ENCODE data around the gene SPPL2C. TPM values are rescaled to one million over a fixed set of nuclear protein-coding genes. Genes with fewer than 3 reads are reported as not detected.

Gene SPPL2C
- total and polyA plus RNA-seq, 2 of the 13 experiments (the other 11 are each of a cell fraction or from before 2014, with no cell fraction given): not detected

DNA sequence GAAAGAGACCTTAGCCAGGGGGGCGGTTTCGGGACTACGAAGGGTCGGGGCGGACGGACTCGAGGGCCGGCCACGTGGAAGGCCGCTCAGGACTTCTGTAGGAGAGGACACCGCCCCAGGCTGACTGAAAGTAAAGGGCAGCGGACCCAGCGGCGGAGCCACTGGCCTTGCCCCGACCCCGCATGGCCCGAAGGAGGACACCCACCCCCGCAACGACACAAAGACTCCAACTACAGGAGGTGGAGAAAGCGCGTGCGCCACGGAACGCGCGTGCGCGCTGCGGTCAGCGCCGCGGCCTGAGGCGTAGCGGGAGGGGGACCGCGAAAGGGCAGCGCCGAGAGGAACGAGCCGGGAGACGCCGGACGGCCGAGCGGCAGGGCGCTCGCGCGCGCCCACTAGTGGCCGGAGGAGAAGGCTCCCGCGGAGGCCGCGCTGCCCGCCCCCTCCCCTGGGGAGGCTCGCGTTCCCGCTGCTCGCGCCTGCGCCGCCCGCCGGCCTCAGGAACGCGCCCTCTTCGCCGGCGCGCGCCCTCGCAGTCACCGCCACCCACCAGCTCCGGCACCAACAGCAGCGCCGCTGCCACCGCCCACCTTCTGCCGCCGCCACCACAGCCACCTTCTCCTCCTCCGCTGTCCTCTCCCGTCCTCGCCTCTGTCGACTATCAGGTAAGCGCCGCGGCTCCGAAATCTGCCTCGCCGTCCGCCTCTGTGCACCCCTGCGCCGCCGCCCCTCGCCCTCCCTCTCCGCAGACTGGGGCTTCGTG lies 49.5 kb downstream of the SPPL2C start, which contains the start of gene MAPT (continued):
- no peak for TF ChIP-seq KLF13 (CRISPR knock-in tag; IDR thresholded peaks at IDR 0.05)
- TF ChIP-seq, protein P1, sequence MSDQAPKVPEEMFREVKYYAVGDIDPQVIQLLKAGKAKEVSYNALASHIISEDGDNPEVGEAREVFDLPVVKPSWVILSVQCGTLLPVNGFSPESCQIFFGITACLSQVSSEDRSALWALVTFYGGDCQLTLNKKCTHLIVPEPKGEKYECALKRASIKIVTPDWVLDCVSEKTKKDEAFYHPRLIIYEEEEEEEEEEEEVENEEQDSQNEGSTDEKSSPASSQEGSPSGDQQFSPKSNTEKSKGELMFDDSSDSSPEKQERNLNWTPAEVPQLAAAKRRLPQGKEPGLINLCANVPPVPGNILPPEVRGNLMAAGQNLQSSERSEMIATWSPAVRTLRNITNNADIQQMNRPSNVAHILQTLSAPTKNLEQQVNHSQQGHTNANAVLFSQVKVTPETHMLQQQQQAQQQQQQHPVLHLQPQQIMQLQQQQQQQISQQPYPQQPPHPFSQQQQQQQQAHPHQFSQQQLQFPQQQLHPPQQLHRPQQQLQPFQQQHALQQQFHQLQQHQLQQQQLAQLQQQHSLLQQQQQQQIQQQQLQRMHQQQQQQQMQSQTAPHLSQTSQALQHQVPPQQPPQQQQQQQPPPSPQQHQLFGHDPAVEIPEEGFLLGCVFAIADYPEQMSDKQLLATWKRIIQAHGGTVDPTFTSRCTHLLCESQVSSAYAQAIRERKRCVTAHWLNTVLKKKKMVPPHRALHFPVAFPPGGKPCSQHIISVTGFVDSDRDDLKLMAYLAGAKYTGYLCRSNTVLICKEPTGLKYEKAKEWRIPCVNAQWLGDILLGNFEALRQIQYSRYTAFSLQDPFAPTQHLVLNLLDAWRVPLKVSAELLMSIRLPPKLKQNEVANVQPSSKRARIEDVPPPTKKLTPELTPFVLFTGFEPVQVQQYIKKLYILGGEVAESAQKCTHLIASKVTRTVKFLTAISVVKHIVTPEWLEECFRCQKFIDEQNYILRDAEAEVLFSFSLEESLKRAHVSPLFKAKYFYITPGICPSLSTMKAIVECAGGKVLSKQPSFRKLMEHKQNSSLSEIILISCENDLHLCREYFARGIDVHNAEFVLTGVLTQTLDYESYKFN (CRISPR knock-in tag; conservative IDR thresholded peaks at IDR 0.05): 0 out of 2 replicates have a peak, but pooled peaks have one; percentile 11
- TF ChIP-seq SP1 (IDR thresholded peaks at IDR 0.05): no peak
- TF ChIP-seq SP1 (CRISPR knock-in tag; IDR thresholded peaks at IDR 0.05): peak; percentile 36; the same call in 1 of the 2 replicates
- TF ChIP-seq, protein P2, sequence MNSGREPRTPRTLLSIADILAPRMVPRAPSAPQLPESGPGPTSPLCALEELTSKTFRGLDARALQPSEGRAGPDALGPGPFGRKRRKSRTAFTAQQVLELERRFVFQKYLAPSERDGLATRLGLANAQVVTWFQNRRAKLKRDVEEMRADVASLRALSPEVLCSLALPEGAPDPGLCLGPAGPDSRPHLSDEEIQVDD (CRISPR knock-in tag; IDR thresholded peaks at IDR 0.05; ENCODE audit: borderline replicate concordance): 0 out of 2 replicates have a peak, but pooled peaks have one; percentile 62
- TF ChIP-seq, protein P3, sequence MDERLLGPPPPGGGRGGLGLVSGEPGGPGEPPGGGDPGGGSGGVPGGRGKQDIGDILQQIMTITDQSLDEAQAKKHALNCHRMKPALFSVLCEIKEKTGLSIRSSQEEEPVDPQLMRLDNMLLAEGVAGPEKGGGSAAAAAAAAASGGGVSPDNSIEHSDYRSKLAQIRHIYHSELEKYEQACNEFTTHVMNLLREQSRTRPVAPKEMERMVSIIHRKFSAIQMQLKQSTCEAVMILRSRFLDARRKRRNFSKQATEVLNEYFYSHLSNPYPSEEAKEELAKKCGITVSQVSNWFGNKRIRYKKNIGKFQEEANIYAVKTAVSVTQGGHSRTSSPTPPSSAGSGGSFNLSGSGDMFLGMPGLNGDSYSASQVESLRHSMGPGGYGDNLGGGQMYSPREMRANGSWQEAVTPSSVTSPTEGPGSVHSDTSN (CRISPR knock-in tag; IDR thresholded peaks at IDR 0.05): no peak
- no peak for TF ChIP-seq ZNF44 (CRISPR knock-in tag; IDR thresholded peaks at IDR 0.05)
- no peak for TF ChIP-seq ZFP1 (CRISPR knock-in tag; IDR thresholded peaks at IDR 0.05)
- peak; percentile 81 for TF ChIP-seq POGZ (CRISPR knock-in tag; IDR thresholded peaks at IDR 0.05)
- 0 out of 2 replicates have a peak, but pooled peaks have one; percentile 90 for TF ChIP-seq ZNF550 (CRISPR knock-in tag; IDR thresholded peaks at IDR 0.05; ENCODE audit: borderline replicate concordance)
- TF ChIP-seq, protein P4, sequence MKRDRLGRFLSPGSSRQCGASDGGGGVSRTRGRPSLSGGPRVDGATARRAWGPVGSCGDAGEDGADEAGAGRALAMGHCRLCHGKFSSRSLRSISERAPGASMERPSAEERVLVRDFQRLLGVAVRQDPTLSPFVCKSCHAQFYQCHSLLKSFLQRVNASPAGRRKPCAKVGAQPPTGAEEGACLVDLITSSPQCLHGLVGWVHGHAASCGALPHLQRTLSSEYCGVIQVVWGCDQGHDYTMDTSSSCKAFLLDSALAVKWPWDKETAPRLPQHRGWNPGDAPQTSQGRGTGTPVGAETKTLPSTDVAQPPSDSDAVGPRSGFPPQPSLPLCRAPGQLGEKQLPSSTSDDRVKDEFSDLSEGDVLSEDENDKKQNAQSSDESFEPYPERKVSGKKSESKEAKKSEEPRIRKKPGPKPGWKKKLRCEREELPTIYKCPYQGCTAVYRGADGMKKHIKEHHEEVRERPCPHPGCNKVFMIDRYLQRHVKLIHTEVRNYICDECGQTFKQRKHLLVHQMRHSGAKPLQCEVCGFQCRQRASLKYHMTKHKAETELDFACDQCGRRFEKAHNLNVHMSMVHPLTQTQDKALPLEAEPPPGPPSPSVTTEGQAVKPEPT (CRISPR knock-in tag; IDR thresholded peaks at IDR 0.05; ENCODE audit: low read depth): 0 out of 2 replicates have a peak, but pooled peaks have one; percentile 25
- TF ChIP-seq SRSF1 (optimal IDR thresholded peaks at IDR 0.05; ENCODE audit: low read depth, low read length): no peak
- TF ChIP-seq, protein P5, sequence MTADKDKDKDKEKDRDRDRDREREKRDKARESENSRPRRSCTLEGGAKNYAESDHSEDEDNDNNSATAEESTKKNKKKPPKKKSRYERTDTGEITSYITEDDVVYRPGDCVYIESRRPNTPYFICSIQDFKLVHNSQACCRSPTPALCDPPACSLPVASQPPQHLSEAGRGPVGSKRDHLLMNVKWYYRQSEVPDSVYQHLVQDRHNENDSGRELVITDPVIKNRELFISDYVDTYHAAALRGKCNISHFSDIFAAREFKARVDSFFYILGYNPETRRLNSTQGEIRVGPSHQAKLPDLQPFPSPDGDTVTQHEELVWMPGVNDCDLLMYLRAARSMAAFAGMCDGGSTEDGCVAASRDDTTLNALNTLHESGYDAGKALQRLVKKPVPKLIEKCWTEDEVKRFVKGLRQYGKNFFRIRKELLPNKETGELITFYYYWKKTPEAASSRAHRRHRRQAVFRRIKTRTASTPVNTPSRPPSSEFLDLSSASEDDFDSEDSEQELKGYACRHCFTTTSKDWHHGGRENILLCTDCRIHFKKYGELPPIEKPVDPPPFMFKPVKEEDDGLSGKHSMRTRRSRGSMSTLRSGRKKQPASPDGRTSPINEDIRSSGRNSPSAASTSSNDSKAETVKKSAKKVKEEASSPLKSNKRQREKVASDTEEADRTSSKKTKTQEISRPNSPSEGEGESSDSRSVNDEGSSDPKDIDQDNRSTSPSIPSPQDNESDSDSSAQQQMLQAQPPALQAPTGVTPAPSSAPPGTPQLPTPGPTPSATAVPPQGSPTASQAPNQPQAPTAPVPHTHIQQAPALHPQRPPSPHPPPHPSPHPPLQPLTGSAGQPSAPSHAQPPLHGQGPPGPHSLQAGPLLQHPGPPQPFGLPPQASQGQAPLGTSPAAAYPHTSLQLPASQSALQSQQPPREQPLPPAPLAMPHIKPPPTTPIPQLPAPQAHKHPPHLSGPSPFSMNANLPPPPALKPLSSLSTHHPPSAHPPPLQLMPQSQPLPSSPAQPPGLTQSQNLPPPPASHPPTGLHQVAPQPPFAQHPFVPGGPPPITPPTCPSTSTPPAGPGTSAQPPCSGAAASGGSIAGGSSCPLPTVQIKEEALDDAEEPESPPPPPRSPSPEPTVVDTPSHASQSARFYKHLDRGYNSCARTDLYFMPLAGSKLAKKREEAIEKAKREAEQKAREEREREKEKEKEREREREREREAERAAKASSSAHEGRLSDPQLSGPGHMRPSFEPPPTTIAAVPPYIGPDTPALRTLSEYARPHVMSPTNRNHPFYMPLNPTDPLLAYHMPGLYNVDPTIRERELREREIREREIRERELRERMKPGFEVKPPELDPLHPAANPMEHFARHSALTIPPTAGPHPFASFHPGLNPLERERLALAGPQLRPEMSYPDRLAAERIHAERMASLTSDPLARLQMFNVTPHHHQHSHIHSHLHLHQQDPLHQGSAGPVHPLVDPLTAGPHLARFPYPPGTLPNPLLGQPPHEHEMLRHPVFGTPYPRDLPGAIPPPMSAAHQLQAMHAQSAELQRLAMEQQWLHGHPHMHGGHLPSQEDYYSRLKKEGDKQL (CRISPR knock-in tag; IDR thresholded peaks at IDR 0.05; ENCODE audit: low read depth): peak; percentile 67

Data from HepG2 (cell line).